Activated CD4-positive, alpha-beta T cell treated with anti-CD3 and anti-CD28 coated beads, Interleukin-2, amount 50 U/mL, for 48 hours (primary cell): ENCODE data around the gene ASTN2.

Source experiments
- DNase-seq, 2 experiments: peaks; one replicate each; pipeline ENCODE4 v3.0.0-alpha.2; 2020

Gene ASTN2

GRCh38 chr9:116687754-116688135 is 727.1 kb downstream of the ASTN2 start:
- peak in 1 of 2 experiments; percentile 3 for DNase-seq

- peak; percentile 95 to 96 for DNase-seq
Measured at GRCh38 chr9:116687074-116687753, 727.6 kb downstream of the ASTN2 start, which contains the start of gene TRIM32. Gene TRIM32 (plus strand): TSS chr9:116687305. CDS start chr9:116697743, 10,438 bp downstream.

- no peak for DNase-seq
Measured at GRCh38 chr9:116686693-116687073, 728.2 kb downstream of the ASTN2 start.

- no peak for DNase-seq
Measured at GRCh38 chr9:116686135-116686534, 728.7 kb downstream of the ASTN2 start.

GRCh38 chr9:116685166-116685565 is 729.7 kb downstream of the ASTN2 start:
- DNase-seq = no peak

- DNase-seq = no peak
Measured at GRCh38 chr9:116683535-116683934, 731.3 kb downstream of the ASTN2 start.

- no peak for DNase-seq
Measured at GRCh38 chr9:116674210-116674980, 740.5 kb downstream of the ASTN2 start.

- DNase-seq = no peak
Measured at GRCh38 chr9:116673375-116673774, 741.5 kb downstream of the ASTN2 start.

- no peak for DNase-seq
Measured at GRCh38 chr9:116671605-116672004, 743.3 kb downstream of the ASTN2 start.

GRCh38 chr9:116668970-116669695 is 745.7 kb downstream of the ASTN2 start:
- DNase-seq = no peak

- no peak for DNase-seq
Measured at GRCh38 chr9:116663581-116663980, 751.3 kb downstream of the ASTN2 start.

- no peak for DNase-seq
Measured at GRCh38 chr9:116662646-116663310, 752.1 kb downstream of the ASTN2 start.

GRCh38 chr9:116661037-116661954 is 753.6 kb downstream of the ASTN2 start:
- DNase-seq = no peak

- no peak for DNase-seq
Measured at GRCh38 chr9:116658265-116658664, 756.6 kb downstream of the ASTN2 start.

GRCh38 chr9:116656977-116657376 is 757.9 kb downstream of the ASTN2 start:
- DNase-seq = no peak

GRCh38 chr9:116656501-116656971 is 758.3 kb downstream of the ASTN2 start:
- DNase-seq = no peak

GRCh38 chr9:116654059-116654355 is 760.9 kb downstream of the ASTN2 start:
- no peak for DNase-seq

GRCh38 chr9:116653348-116654058 is 761.4 kb downstream of the ASTN2 start:
- no peak for DNase-seq

- DNase-seq = no peak
Measured at GRCh38 chr9:116647515-116647809, 767.4 kb downstream of the ASTN2 start.

- no peak for DNase-seq
Measured at GRCh38 chr9:116646661-116647514, 768.0 kb downstream of the ASTN2 start.
